ENCODE data around the gene SHMT2. TPM values are rescaled to one million over a fixed set of nuclear protein-coding genes. Genes with fewer than 3 reads are reported as not detected.

The SHMT2 gene
- total and polyA plus RNA-seq, 2 of the 13 experiments (the other 11 are each of a cell fraction or from before 2014, with no cell fraction given) = 181 to 393 TPM

DNA sequence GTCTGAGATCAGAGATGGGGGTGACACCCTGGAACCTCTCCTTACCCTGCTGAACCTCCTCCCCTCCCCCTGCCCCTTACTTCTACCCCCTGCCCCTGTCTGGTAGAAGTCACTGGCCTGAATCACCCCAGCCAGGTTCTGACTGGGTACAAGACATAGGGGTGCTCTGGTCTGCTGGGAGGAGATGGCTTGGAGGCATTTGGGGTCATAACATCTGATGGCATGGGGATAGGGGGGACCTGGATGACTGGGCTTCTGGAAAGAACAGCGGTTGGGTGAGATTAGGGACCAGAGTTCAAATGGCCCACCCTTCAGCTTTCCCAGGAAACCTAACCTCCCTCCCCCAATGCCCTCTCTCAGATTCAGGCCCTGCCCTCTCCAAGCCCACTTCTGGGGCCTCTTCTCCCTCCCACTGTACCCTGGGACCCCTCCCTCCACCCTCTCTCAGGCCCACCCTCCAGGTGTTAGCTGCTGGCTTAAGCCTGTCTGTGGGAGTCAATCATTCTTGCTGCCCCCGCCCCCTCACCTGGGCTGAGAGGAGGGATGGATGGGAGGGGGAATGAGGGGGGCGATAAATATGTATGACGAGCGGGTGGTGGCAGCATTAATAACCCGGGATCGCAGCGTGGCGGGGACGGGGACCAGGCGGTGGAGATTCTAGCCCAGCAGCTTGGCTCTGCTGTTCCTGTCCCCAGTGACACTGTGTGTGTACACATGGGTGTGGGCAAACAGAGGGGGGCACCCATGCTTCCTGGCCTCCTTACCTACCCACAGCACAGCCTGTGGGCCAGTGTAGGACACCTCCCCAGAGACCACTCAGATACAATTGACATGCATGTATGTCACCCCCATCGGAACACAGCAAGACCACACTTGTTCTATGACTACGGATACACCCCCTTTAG is 7.0 kb upstream of the SHMT2 start:
- no peak overlapping the region for H3K9ac ChIP-seq (ENCODE audit: insufficient read depth, low read depth, low read length)
- ATAC-seq (peak; percentile 11; the same call in 2 of the 3 replicates), FAIRE-seq (no peak), DNase-seq (ENCODE audit: low spot score) (no peak)
- intact Hi-C loops (cut with micrococcal nuclease; ENCODE audit: unreplicated experiment) = no loop called here
- H3K9me3 ChIP-seq (ENCODE audit: low read length) = no peaks in the 10 kb centered on the region
- in situ Hi-C loops (cut with HindIII; ENCODE audit: extremely low pct_ligation_motif_present, low pct_unique_long_range_greater_than_20kb) = no loop called here
- ChIA-PET CTCF (ENCODE audit: low intra/inter-chr PET ratio, low total read pairs) (interaction anchor here (8.7 kb wide), 1 partner anchor 17 kb away, joined by 87 read pairs; a partner anchor contains a TSS), POLR2A (interaction anchor here (1.0 to 1.6 kb wide), 3 partner anchors 7 to 94 kb away, joined by 3 to 6 read pairs (median 5); partner anchors contain the start of genes LRP1 and SHMT2)
- peaks cover 17 to 85% of the 10 kb centered on the region in 2 experiments; a peak in 4 of 5 replicates for H3K27me3 ChIP-seq (ENCODE audit: control insufficient read depth in 1 of 2, insufficient read depth in 2 of 2, low read length in 2 of 2)
- no peak overlapping the region for H3K27ac ChIP-seq (ENCODE audit: extremely low read length, insufficient read depth, low read length)
- peak overlapping the region; percentile 19; the same call in 1 of the 2 replicates for H3K4me2 ChIP-seq (ENCODE audit: low read depth, low read length)
- no peaks in the 10 kb centered on the region for H3K36me3 ChIP-seq (replicated peaks in 1 of 2; ENCODE audit: control insufficient read depth in 1 of 2, insufficient read depth in 2 of 2, low read length in 2 of 2)
- H2AFZ ChIP-seq (ENCODE audit: low read length) = no peak overlapping the region
- BruUV-seq (replicated peaks) = no TSS peak
- H4K20me1 ChIP-seq (ENCODE audit: insufficient read depth, low read length) = no peaks in the 10 kb centered on the region
- 42% methylated on average over 3 of the region's 13 CpGs for WGBS (ENCODE audit: low lambda C conversion rate)
- H3K4me3 ChIP-seq (replicated peaks in 1 of 3; ENCODE audit: insufficient read depth in 1 of 3, low read depth in 2 of 3, low read length in 3 of 3) = no peak overlapping the region
- peaks cover 56% of the 10 kb centered on the region for H3K4me1 ChIP-seq (ENCODE audit: insufficient read depth, low read length)
- no peaks in the 10 kb centered on the region for H3K79me2 ChIP-seq (ENCODE audit: insufficient read depth, low read length)
- TF ChIP-seq TP53 (CRISPR knock-in tag; conservative IDR thresholded peaks at IDR 0.05) (no peak), ZNF224 (CRISPR knock-in tag; IDR thresholded peaks at IDR 0.05) (no peak), FOXA3 (CRISPR knock-in tag; IDR thresholded peaks at IDR 0.05) (peak; percentile 62; the same call in 1 of the 2 replicates), JUN (CRISPR knock-in tag; IDR thresholded peaks at IDR 0.05) (no peak), FOXO1 (CRISPR knock-in tag; IDR thresholded peaks at IDR 0.05) (no peak), CREB1 (IDR thresholded peaks at IDR 0.05) (0 out of 2 replicates have a peak, but pooled peaks have one; percentile 1), CREB1 (CRISPR knock-in tag; IDR thresholded peaks at IDR 0.05) (no peak), RBAK (CRISPR knock-in tag; IDR thresholded peaks at IDR 0.05) (no peak), ATF3 (CRISPR knock-in tag; IDR thresholded peaks at IDR 0.05) (no peak), ZNF747 (CRISPR knock-in tag; IDR thresholded peaks at IDR 0.05; ENCODE audit: borderline replicate concordance) (no peak), ZNF768 (CRISPR knock-in tag; IDR thresholded peaks at IDR 0.05) (0 out of 2 replicates have a peak, but pooled peaks have one; percentile 14), ZNF282 (IDR thresholded peaks at IDR 0.05; ENCODE audit: partially characterized antibody) (no peak), PRDM4 (CRISPR knock-in tag; IDR thresholded peaks at IDR 0.05; ENCODE audit: borderline replicate concordance) (no peak), PATZ1 (CRISPR knock-in tag; IDR thresholded peaks at IDR 0.05) (peak; percentile 21; the same call in 1 of the 2 replicates), ZNF225 (CRISPR knock-in tag; IDR thresholded peaks at IDR 0.05) (no peak)
- TF ChIP-seq, protein P1, sequence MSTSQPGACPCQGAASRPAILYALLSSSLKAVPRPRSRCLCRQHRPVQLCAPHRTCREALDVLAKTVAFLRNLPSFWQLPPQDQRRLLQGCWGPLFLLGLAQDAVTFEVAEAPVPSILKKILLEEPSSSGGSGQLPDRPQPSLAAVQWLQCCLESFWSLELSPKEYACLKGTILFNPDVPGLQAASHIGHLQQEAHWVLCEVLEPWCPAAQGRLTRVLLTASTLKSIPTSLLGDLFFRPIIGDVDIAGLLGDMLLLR (CRISPR knock-in tag; IDR thresholded peaks at IDR 0.05) = no peak
- TF ChIP-seq, protein P2, sequence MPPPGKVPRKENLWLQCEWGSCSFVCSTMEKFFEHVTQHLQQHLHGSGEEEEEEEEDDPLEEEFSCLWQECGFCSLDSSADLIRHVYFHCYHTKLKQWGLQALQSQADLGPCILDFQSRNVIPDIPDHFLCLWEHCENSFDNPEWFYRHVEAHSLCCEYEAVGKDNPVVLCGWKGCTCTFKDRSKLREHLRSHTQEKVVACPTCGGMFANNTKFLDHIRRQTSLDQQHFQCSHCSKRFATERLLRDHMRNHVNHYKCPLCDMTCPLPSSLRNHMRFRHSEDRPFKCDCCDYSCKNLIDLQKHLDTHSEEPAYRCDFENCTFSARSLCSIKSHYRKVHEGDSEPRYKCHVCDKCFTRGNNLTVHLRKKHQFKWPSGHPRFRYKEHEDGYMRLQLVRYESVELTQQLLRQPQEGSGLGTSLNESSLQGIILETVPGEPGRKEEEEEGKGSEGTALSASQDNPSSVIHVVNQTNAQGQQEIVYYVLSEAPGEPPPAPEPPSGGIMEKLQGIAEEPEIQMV (CRISPR knock-in tag; IDR thresholded peaks at IDR 0.05; ENCODE audit: low read depth) = no peak

Measured in HepG2 (cell line).